HEK293 (cell line): ENCODE results near the gene MAP3K8.

Experiments
- YY1 ChIP-seq: fragments of 450-650 bp; formaldehyde crosslinking; IDR thresholded peaks from 2 replicates; pipeline ENCODE4 v1.5.1; 2018; ENCODE audit warnings: missing biosample characterization, missing genetic modification characterization
- ZNF155 ChIP-seq: fragments of 450-650 bp; formaldehyde crosslinking; IDR thresholded peaks from 2 replicates; pipeline ENCODE4 v1.5.1; 2016; ENCODE audit warnings: missing biosample characterization, missing genetic modification characterization
- ZNF19 ChIP-seq: fragments of 450-650 bp; formaldehyde crosslinking; IDR thresholded peaks from 2 replicates; pipeline ENCODE4; 2016; ENCODE audit warnings: missing biosample characterization, missing genetic modification characterization, low read depth
- ZNF2 ChIP-seq: fragments of 450-650 bp; formaldehyde crosslinking; IDR thresholded peaks from 2 replicates; pipeline ENCODE4 v1.5.1; 2016; ENCODE audit warnings: missing biosample characterization, missing genetic modification characterization
- ZNF202 ChIP-seq: fragments of 450-650 bp; formaldehyde crosslinking; IDR thresholded peaks from 2 replicates; pipeline ENCODE4 v1.5.1; 2016; ENCODE audit warnings: missing biosample characterization, missing genetic modification characterization, borderline replicate concordance
- ZNF324 ChIP-seq: fragments of 450-650 bp; formaldehyde crosslinking; IDR thresholded peaks from 2 replicates; pipeline ENCODE4 v1.5.1; 2016; ENCODE audit warnings: missing biosample characterization, missing genetic modification characterization
- ZNF350 ChIP-seq: fragments of 450-650 bp; formaldehyde crosslinking; IDR thresholded peaks from 2 replicates; pipeline ENCODE4 v1.5.0; 2017; ENCODE audit warnings: missing biosample characterization, mild to moderate bottlenecking, missing genetic modification characterization
- ZNF354C ChIP-seq: fragments of 450-650 bp; formaldehyde crosslinking; IDR thresholded peaks from 2 replicates; pipeline ENCODE4 v1.5.1; 2016; ENCODE audit warnings: missing biosample characterization, missing genetic modification characterization, low read depth, borderline replicate concordance
- ZNF670 ChIP-seq: fragments of 450-650 bp; formaldehyde crosslinking; IDR thresholded peaks from 2 replicates; pipeline ENCODE4 v1.5.1; 2016; ENCODE audit warnings: missing biosample characterization, missing genetic modification characterization, low read depth
- ZNF707 ChIP-seq: fragments of 450-650 bp; formaldehyde crosslinking; IDR thresholded peaks from 2 replicates; pipeline ENCODE4 v1.5.1; 2016; ENCODE audit warnings: missing biosample characterization, missing genetic modification characterization
- ZNF776 ChIP-seq: fragments of 450-650 bp; formaldehyde crosslinking; IDR thresholded peaks from 2 replicates; pipeline ENCODE4 v1.5.0; 2017; ENCODE audit warnings: missing biosample characterization, missing genetic modification characterization, borderline replicate concordance
- ZNF843 ChIP-seq: fragments of 450-650 bp; formaldehyde crosslinking; IDR thresholded peaks from 2 replicates; pipeline ENCODE4 v1.5.1; 2016; ENCODE audit warnings: missing biosample characterization, missing genetic modification characterization
- ZSCAN23 ChIP-seq: fragments of 450-650 bp; formaldehyde crosslinking; IDR thresholded peaks from 2 replicates; pipeline ENCODE4 v1.5.1; 2016; ENCODE audit warnings: missing biosample characterization, missing genetic modification characterization
- TF ChIP-seq, protein P1 (sequence below): fragments of 450-650 bp; formaldehyde crosslinking; IDR thresholded peaks from 2 replicates; pipeline ENCODE4 v1.5.1; 2016; ENCODE audit warnings: missing biosample characterization, missing genetic modification characterization

DNA sequence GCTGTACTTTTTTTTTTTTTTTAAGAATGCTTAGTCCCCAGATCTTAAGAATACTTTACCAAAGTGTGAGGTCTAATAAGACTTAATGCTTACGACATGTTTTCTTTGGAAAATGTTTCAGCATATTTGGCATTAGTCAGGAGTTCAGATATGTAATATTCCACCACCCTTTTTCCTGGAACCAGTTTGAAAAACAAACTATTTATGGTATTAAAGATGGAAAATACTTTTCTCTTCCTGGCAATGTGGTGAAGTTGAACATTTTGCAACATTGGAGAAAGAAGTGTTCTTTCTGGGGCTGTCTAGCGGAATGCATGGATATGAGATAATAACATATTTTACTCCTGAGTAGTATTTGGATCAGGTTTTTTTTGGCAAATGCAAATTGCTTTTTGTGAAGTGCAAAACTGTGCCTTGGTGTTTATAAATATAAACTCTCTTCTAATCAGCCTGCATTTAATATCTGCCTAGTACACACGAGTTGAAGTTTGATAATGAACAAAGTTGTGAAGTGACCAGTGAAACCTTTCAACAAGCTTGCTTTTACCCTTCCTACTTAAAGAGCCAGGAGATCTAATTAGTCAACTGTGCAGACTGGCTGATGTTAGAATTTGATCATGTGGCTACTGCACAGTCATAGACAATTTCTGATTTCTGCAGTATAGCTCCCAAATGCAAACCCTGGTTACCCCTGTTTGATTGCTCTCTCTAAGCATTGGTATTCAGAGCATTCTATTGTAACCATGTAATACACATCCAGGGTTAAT lies 20.9 kb downstream of the MAP3K8 start:
- TF ChIP-seq ZNF350 (tag by site-specific recombination) (no peak), ZNF324 (tag by site-specific recombination) (no peak), ZNF707 (tag by site-specific recombination) (no peak), ZNF202 (tag by site-specific recombination) (no peak), ZNF354C (tag by site-specific recombination) (no peak), ZNF843 (tag by site-specific recombination) (no peak), ZNF2 (tag by site-specific recombination) (no peak), YY1 (no peak), ZNF776 (tag by site-specific recombination) (no peak), ZNF19 (no peak), ZNF155 (tag by site-specific recombination) (no peak), ZNF670 (tag by site-specific recombination) (no peak), ZSCAN23 (tag by site-specific recombination) (no peak)
- TF ChIP-seq, protein P1, sequence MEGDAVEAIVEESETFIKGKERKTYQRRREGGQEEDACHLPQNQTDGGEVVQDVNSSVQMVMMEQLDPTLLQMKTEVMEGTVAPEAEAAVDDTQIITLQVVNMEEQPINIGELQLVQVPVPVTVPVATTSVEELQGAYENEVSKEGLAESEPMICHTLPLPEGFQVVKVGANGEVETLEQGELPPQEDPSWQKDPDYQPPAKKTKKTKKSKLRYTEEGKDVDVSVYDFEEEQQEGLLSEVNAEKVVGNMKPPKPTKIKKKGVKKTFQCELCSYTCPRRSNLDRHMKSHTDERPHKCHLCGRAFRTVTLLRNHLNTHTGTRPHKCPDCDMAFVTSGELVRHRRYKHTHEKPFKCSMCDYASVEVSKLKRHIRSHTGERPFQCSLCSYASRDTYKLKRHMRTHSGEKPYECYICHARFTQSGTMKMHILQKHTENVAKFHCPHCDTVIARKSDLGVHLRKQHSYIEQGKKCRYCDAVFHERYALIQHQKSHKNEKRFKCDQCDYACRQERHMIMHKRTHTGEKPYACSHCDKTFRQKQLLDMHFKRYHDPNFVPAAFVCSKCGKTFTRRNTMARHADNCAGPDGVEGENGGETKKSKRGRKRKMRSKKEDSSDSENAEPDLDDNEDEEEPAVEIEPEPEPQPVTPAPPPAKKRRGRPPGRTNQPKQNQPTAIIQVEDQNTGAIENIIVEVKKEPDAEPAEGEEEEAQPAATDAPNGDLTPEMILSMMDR (tag by site-specific recombination), result no peak
